ENCODE data around the gene SLC39A7.
A peak's percentile ranks its signal among the peaks of the same experiment; 100 is the strongest.

SLC39A7 gene, protein sequence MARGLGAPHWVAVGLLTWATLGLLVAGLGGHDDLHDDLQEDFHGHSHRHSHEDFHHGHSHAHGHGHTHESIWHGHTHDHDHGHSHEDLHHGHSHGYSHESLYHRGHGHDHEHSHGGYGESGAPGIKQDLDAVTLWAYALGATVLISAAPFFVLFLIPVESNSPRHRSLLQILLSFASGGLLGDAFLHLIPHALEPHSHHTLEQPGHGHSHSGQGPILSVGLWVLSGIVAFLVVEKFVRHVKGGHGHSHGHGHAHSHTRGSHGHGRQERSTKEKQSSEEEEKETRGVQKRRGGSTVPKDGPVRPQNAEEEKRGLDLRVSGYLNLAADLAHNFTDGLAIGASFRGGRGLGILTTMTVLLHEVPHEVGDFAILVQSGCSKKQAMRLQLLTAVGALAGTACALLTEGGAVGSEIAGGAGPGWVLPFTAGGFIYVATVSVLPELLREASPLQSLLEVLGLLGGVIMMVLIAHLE

DNA sequence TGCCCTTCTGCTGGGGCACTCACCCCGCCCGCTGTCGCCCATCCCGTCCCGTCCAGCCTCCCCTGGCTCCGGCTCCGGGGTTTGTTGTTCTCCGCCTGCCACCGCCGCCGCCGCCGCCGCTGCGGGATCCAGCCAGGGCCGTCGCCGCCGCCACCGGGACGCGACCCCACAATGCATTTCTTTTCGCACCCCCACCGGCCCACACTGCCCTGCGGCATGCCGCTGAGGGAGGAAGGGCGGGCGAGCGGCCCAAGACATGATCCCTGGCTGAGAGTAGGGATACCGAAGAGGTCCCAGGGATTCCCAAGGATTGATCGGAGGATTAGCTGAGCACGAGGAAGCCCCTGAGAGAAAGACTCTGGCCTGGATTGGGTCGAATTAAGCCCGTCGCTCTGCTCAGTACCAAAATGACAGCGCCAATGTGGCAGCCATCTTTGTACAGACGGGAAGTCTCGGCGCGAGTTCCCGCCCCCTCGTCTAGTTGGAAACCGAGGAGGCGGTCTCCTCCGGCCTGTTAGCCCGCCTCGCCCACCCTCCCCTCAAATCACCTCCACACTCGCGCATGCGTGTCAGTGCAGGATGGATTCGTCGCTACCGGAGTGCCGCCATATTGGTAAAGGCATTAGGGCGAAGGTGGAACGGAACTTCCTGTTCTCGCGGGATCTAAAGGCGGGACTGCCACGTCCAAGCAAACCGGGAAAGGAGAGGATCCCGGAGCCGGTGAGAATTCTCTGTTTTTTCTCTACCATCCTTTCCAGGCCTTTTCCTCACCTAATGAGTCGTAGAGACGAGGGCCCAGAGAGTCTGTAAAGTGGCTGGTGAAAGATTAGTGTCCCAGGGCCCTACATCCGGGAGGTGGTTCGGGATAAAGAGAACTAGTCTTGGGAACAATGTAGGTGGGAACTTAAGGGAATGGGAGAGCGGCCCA, at the start of gene SLC39A7, which contains the start of gene RXRB:
Gene SLC39A7, plus strand, starts transcription at position 649 of the 928 bp plus-strand sequence. CDS start 379 bp downstream, outside the sequence.
Gene RXRB, minus strand, starts transcription at position 447 of the 928 bp plus-strand sequence. Its CDS starts 189 bp downstream, at position 258.
- peak; percentile 99 for DNase-seq (ENCODE audit: low read depth)

DNA sequence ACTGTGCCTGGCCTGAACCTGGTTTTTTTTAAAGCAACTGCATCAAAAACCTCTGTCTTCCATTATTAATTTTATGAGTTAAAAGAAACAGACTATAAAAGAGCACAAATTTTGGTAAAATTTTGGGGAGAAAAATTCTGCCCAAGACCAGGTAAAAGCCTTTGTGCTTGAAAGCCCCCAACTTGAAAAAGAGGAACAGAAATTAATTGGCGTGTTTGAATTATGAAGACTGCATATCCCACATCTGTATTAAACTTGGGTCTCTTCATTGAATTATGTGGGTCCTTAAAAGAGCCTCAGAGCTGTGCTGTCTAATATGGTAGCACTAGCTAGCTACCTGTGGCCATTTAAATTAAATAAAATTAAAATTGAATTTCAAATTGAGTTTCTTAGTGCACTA, 49.6 kb upstream of the SLC39A7 start:
- DNase-seq (ENCODE audit: low read depth): no peak

DNA sequence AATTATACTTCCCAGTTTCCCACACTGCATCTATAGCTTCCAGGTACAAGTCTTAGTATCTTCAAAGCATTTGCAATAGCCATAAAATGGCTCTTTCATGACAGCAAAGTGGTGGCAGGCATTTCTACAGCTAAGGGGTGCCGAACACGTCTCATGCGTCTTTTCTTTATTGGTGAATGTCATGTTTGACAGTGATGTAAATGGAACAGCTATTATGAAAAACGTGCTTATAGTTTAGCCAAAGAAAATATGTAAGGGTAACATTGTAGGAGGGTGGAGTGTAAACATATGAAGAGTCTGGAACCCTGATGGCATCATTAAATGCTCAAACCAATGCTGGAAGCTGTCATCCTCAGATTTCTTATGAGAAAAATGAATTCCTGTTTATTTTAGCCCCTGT, 46.3 kb upstream of the SLC39A7 start:
- DNase-seq (ENCODE audit: low read depth): no peak

DNA sequence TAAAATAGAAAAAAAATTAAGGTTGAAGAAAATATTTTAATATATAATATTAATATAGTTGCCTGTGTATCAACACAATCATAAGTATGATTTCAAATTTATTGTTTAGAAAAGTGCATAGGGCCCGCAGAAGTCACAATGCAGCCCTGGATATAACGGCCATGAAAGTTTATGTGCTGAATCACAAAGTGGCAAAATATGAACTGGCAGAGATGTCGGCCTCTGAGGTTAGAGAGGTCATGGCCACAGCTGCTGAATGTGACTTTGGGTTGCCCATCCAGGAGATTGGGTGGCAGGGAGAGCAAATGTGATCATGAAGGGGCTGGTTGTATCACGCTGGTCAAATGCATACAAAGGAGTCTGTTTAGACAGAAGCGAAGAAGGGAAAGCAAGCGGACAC, 44.1 kb upstream of the SLC39A7 start:
- DNase-seq (ENCODE audit: low read depth): no peak

DNA sequence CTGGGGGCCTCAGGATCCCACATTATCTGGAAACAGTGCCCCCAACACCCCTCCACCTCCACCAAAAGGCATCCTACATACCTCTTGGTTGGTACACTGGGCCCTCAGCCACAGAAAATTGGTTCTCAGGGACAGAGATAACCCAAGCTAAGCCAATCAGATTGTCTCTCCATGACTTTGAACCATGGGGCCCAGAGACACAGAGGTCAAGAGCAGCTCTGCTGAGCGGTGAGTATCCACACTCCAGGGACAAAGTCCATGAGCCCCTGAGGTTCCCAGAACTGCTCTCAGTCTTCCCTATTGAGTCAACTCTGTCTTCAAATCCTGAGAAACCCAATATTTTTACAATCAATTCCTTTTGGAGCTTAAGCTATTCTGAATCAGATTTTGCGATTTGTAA, 43.7 kb upstream of the SLC39A7 start:
- no peak for DNase-seq (ENCODE audit: low read depth)

DNA sequence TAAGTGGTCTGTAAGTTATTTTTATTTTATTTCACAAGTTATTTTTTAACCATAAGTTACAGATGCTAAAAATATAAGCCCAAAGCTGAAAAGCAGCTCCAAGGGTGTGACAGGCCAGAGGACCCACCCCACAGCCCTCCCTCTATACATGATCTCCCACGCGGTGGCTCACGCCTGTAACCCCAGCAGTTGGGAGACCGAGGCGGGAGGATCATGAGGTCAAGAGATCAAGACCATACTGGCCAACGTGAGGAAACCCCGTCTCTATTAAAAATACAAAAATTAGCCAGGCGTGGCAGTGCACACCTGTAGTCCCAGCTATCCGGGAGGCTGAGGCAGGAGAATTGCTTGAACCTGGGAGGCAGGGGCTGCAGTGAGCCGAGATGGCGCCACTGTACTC, 40.6 kb upstream of the SLC39A7 start:
- no peak for DNase-seq (ENCODE audit: low read depth)

DNA sequence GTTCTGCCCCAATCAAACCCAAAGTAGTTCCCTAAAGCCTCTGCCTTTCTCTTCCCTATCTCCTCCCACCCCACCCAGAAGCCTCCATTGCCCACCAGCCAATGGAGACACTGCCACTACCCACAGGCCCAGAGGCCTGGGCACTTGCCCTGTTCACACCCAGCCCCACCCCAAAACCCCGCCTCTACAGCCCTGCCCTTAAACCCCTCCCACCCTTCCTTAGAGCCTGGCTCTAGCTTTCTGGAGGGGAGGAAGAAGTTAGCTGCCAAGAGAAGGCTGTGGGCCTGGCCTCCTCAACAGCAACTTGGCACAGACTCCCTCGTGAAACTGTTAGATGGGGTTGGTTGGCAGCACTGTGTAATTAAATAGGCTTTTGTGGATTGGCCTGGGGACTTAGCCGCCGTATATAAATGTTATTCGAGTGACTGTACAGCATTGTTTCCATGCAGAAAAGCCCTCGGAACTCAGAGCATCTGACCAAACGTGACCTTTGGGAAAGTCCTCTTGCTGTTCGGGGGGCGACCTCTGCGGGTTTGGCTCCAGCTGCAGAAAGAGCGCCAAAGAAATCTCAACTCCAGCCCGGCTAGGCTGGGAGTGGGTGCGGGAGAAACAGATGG, 39.8 kb upstream of the SLC39A7 start:
- no peak for DNase-seq (ENCODE audit: low read depth)

DNA sequence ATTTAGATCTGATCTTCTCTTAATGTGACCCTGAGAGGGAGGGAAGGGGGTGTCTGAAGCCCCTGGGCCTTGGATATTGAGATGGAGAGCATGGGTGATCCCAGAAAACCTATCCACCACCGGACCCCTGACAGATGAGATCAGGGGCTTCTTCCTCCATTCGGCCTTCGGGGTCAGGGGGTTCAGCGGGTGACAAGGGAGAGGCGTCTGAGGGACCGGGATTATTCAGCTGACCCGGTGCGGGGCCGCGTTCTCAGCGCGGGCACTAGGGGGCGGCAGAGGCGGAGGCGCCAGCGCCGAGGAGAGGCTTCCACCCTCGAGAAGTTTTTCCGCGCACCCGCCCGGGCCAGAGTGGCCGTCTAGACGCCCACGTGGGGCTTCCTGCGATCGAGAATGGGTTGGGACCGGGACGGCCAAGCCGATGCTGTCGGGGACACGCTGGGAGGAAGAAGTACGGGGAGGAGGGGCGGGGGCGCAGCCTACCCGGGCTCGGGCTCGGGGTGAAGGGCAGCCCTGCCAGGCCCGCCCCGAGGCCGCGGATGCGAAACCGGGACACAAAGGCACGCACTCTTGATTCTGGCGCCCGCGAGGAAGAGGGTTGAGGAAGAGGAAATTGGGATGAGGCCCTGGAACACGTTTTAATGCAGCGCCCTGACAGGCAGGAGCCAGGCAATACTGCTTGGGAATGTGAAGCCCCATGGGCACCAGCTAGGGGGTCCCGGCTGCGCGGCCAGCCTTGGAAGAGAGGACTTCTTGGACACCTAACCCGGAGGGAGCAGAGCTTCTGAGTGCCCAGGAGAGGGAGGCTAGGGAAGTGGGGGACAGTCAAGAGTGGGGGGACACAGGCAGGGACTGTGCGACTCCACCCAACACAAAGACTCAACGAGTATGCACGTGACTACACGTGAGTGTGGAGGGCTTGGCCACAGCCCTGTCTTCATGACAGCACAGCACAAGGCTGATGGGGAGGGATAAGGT, 39.0 kb upstream of the SLC39A7 start:
- DNase-seq (ENCODE audit: low read depth): peak; percentile 74

DNA sequence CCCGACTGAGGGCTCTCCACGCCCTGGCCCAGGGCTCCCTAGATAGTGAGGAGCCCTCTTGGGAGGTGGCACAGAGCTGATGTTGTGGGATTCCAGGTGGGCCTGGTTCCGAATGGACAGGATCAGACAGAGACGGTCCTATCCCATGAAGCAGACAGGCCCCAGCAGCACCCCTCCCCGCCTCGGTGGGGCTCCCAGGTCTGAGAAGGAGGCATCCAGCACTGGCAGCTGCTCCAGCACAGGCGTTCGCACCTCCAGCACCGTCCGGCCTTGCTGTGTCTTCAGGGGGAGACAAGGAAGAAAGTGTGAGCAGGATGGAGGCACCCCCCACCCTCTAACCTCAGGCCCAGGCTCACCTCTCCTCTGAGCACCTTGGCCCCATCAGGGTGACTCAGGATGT, 37.1 kb upstream of the SLC39A7 start:
- no peak for DNase-seq (ENCODE audit: low read depth)

DNA sequence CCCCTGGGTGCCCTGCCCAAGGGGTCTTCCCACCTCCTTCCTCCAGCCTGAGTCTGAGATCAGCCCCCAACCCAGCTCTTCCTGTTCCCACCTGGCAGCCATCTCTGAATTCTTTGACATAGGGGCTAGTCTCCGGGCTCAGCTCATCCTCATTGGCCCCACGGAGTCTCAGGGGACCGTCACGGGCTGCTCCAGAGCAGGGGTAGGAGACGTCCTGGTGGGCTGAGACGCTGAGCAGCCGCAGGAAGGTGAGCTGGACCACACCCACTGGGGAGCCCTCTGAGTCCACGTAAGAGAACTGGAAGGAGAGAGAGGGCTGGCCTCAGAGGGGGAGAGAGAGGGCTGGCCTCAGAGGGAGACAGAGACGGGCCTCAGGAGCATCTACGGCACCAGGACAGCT, 36.5 kb upstream of the SLC39A7 start:
- DNase-seq (ENCODE audit: low read depth): no peak

DNA sequence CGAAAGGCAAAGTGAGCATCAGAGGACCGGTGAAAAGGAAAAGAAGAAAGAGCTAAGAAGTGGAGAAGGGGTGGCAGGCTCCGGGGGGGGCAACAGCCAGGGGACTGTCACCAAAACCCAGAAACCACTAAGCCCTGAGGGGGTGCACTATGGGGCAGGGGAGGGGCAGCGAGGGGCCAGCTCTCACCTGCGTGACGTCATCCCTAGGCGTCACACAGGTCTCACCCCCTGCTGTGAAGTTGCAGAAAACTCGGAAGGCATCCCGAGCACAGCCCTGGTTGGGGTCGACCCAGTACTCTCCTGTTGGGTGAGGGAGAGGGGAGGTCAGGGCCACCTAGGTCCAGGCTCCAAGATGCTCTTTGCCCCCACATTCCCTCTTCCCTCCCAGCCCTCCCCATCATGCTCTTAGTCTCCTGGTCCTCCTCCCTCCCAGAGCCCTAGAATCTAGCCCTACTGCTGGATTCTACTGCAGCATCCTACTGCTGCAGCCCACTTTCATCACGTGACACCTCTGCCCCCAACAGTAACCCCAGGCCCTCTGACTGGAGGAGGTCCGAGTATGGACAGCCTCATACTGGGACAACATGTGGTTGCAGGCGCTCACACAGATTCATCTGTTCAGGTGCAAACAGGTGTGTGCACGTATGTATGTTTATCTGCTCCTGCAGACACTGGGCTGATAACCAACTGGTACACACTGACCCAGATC, 35.8 kb upstream of the SLC39A7 start:
- no peak for DNase-seq (ENCODE audit: low read depth)

DNA sequence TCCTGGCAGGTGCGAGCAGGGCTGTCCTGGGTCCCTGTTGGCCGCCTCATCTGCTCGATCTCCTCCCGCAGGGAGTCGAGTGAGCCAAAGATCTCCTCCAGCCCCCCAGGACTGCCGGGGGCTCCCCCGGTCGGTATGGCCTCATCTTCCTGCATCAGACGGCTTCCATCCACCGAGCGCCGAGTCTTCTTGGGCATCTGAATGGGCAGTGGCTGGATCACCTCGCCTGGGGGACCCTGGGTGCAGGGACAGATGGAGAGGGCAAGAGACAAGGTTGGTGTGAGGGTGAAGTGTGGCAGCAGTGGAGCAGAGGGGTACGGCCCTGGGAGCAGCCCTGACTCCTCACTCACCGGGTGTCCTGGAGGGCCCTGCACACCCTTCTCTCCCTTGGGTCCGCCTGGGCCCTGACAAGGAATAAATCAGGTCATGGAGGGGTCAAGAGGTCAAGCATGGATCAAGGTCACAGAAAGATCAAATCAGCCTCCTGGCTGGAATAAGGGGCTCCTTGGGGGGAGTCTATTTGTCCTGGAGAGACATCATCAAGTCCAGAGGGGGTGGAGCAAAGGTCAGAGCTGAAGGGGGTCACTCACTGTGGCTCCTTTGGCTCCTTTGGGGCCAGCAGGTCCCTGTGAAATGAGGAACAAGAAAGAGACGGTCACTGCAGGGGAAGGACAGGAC, 34.9 kb upstream of the SLC39A7 start:
- no peak for DNase-seq (ENCODE audit: low read depth)

DNA sequence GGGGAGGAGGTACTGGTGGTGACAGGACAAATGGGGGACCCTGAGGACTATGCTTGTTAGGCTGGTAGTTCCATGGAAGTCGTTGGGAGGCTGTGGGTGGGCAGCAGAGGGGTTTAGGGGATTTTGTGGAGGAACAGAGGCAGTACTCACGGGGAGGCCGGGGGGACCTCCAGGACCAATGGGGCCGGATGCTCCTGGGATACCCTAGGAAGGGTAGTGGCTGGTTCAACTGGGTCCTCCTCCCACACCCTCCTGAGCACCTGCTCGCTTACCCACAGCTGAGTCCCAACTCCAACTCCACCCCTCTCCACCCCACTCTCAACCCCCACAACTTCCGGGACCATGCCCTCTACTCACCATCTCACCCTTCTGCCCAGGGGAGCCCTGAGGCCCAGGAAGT, 34.3 kb upstream of the SLC39A7 start:
- DNase-seq (ENCODE audit: low read depth): no peak

DNA sequence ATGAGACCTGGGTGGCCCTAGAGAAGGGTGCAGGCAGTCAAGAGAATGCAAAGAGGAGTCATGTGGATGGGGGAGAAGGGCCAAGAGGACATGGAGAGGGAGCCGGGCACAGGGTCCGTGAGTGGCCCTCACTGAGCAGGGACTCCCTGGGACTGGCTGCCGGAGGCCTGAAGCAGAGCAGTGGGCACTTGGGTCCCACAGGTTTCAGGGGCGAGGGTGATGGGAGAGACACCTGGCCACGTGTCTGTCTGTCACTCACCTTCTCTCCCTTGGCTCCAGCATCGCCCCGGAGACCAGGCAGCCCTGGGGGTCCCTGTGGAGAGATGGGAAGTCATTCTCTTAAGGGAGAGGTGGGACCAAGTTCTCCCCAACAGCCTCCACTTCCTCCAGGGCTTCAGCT, 33.9 kb upstream of the SLC39A7 start:
- DNase-seq (ENCODE audit: low read depth): no peak

DNA sequence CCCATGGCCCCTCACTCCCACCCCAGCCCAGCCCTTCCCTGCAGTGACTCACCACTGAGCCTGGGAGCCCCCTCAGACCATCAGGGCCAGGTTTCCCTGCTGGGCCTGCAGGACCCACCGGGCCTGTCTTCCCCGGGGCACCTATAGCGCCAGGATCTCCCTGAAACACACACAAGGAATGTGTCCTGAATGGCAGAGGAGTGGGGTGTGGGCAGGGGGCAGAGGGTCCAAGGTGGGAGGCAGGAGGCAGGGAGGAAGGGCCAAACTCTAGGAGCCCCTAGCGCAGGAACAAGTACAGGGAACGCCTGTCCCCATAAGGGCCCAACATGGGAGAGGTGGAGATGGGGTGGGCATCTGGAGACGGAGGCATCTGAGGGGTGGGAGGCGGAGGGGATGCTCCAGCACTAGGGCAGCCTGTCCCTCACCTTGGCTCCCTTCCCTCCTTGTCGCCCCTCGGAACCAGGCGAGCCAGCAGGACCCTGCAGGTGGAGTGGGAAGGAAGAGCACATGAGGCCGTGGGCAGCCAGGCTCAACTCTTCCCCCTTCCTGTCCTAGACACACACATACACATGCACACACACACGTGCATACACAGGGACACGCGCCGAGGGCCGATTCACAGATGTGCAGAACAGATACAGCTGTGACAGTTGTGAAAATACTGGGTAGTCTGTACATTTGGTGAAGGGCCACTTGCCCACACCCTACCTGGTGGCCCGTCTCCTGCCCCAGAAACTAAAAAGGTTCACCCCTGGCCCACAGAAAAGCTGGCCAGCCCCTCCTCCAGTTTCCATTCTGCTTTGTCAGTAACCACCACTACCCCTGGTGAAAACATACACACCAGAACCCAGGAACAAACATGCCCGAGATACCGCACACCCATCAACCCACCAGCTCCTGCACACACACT, 33.0 kb upstream of the SLC39A7 start:
- no peak for DNase-seq (ENCODE audit: low read depth)

DNA sequence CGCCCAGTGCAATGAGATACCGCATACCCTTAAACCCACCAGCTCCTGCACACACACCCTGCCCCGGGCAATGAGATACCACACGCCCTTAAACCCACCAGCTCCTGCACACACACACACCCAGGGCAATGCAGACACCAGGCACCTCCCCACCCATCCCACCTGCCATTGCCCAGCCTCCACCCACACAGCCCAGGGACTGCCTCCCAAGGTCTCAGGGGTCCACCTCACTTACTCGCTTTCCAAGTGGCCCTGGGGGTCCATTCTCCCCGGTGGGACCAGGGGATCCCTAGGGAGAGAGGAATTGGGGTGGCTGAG, 32.4 kb upstream of the SLC39A7 start:
- no peak for DNase-seq (ENCODE audit: low read depth)

DNA sequence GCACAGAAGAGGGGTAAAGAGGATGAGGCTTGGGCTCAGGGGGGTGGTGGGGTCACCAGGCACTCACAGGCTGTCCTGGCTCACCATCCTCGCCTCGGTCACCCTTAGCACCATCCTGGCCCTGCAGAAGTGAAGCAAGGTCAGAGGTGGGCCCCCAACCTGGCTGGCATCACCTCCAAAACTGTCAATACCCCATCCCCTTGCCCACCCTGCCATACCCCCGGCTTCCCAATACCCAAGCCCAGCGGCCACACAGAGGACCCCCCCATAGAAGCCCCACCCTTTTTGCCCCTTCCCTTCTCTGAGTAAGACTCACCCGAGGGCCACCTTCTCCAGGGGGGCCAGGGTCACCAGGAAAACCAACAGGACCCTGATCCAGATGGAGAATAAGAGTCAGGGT, 32.0 kb upstream of the SLC39A7 start:
- DNase-seq (ENCODE audit: low read depth): no peak

DNA sequence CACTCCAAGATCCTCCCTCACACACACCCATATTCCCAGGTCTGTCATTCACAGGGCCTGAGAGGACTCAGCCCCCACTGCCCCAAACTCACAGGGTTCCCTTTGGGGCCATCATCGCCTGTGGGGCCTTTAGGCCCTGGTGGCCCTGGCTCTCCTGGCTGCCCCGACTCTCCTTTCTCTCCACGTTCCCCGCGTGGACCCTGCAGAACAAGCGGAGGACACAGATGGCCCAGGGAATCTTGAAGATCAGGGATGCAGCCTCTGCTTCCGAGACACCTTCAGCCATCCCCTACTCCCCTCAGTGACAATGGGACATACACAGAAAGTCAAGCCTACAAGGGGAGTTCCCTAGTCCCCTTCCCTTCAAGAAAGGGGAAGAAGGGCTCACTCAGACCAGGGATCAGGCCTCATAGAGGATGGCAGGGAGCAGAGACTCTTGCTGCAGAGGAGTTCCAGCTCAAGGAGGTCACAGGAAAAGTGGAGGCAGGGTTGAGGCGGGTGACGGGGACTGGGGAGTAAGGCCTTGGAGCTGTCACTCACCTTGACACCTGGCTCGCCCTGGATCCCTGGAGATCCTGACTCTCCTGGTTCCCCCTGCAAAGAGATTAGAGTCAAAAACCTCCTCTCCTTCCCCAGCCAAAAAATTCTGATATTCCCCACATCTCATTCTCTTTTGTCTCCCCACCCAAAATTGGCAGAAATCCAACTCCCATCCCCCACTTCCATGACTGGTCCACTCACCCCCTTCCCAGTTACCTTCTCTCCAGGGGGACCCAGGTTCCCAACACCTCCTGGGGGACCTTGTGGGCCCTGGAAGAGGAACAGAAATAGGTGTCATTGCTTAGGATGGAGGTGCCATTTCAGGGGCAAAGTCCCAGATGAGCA, 31.1 kb upstream of the SLC39A7 start:
- no peak for DNase-seq (ENCODE audit: low read depth)

Data from activated T-helper 1 cell treated with Interleukin-2 at 50 U/mL for 16 hours (primary cell).